WTC11 (cell line): Measurements from ENCODE around the gene STAT3. TPM values are rescaled to one million over a fixed set of nuclear protein-coding genes. Genes with fewer than 3 reads are reported as not detected.

Experiments used
- ATAC-seq: fragments of 200-7000 bp; cut with Tn5 transposase; 2 replicates; pipeline ENCODE4 v1.10.0; 2021; ENCODE audit warnings: mild to moderate bottlenecking, moderate library complexity
- CTCF ChIA-PET: fragments of 300-600 bp; sonication (Branson Sonifier 250); formaldehyde crosslinking; loops from one replicate; lab custom pipeline; 2021; ENCODE audit warnings: antibody characterized with exemption; lab: Charles Lee
- POLR2A ChIA-PET: fragments of 350-600 bp; sonication (Branson Sonifier 250); formaldehyde crosslinking; loops from one replicate; lab custom pipeline; 2021; ENCODE audit warnings: antibody characterized with exemption; lab: Charles Lee
- DNase-seq: peaks from one replicate; pipeline ENCODE4 v3.0.0; 2021; ENCODE audit warnings: low spot score
- H3K27ac Mint-ChIP-seq: 2 replicates; pipeline ENCODE4 v1.8.0; 2021; ENCODE audit warnings: mixed read lengths
- H3K27me3 Mint-ChIP-seq: 2 replicates; pipeline ENCODE4 v1.8.0; 2021; ENCODE audit warnings: low read depth, mild to moderate bottlenecking, moderate library complexity, mixed read lengths
- H3K36me3 Mint-ChIP-seq: 2 replicates; pipeline ENCODE4 v1.8.0; 2021; ENCODE audit warnings: mixed read lengths
- H3K4me1 Mint-ChIP-seq: 2 replicates; pipeline ENCODE4 v1.8.0; 2022; ENCODE audit warnings: mixed read lengths
- H3K4me3 Mint-ChIP-seq: 2 replicates; pipeline ENCODE4 v1.8.0; 2021; ENCODE audit warnings: mild to moderate bottlenecking, moderate library complexity, mixed read lengths
- H3K9me3 Mint-ChIP-seq: 2 replicates; pipeline ENCODE4 v1.8.0; 2021; ENCODE audit warnings: mixed read lengths
- CREB1 ChIP-seq: sonication (generic); formaldehyde crosslinking; IDR thresholded peaks from 2 replicates; pipeline ENCODE4 v1.8.0; 2023; ENCODE audit warnings: mild to moderate bottlenecking, missing genetic modification reagents
- FOXJ3 ChIP-seq: sonication (generic); formaldehyde crosslinking; IDR thresholded peaks from 2 replicates; pipeline ENCODE4 v1.9.0; 2021; ENCODE audit warnings: missing genetic modification reagents, mild to moderate bottlenecking, borderline replicate concordance
- RORB ChIP-seq: fragments of 250-450 bp; sonication (Bioruptor Pico); IDR thresholded peaks from 2 replicates; pipeline ENCODE4 v1.9.0; 2021; ENCODE audit warnings: mild to moderate bottlenecking
- TP53 ChIP-seq: sonication (generic); formaldehyde crosslinking; IDR thresholded peaks from 2 replicates; pipeline ENCODE4 v1.8.1; 2023; ENCODE audit warnings: mild to moderate bottlenecking, missing genetic modification reagents
- ZNF232 ChIP-seq: sonication (generic); formaldehyde crosslinking; IDR thresholded peaks from 2 replicates; pipeline ENCODE4 v1.8.0; 2022; ENCODE audit warnings: mild to moderate bottlenecking, missing genetic modification reagents
- ZNF423 ChIP-seq: fragments of 250-450 bp; sonication (Bioruptor Pico); IDR thresholded peaks from 2 replicates; pipeline ENCODE4 v2.1.2; 2022; ENCODE audit warnings: mild to moderate bottlenecking, moderate library complexity
- total RNA-seq: library from RNA; stranded (reverse); gene quantifications from 3 replicates; pipeline ENCODE4 v1.2.3, GENCODE V29; 2021
- TF ChIP-seq, protein P1 (sequence below): sonication (generic); formaldehyde crosslinking; IDR thresholded peaks from 2 replicates; pipeline ENCODE4 v1.8.1; 2023; ENCODE audit warnings: mild to moderate bottlenecking, missing genetic modification reagents, moderate library complexity
- TF ChIP-seq, protein P2 (sequence below): fragments of 250-450 bp; sonication (Bioruptor Pico); IDR thresholded peaks from 2 replicates; pipeline ENCODE4 v2.1.2; 2022; ENCODE audit warnings: mild to moderate bottlenecking, moderate library complexity
- TF ChIP-seq, protein P3 (sequence below): fragments of 250-450 bp; sonication (Bioruptor Pico); IDR thresholded peaks from 2 replicates; pipeline ENCODE4 v1.9.0; 2021; ENCODE audit warnings: mild to moderate bottlenecking
- TF ChIP-seq, protein P4 (sequence below): sonication (generic); formaldehyde crosslinking; IDR thresholded peaks from 2 replicates; pipeline ENCODE4 v1.8.0; 2022; ENCODE audit warnings: mild to moderate bottlenecking, missing genetic modification reagents
- TF ChIP-seq, protein P5 (sequence below): sonication (generic); formaldehyde crosslinking; IDR thresholded peaks from 2 replicates; pipeline ENCODE4 v1.8.1; 2022; ENCODE audit warnings: mild to moderate bottlenecking, missing genetic modification reagents, moderate library complexity, borderline replicate concordance
- TF ChIP-seq, protein P6 (sequence below): fragments of 250-450 bp; sonication (Bioruptor Pico); IDR thresholded peaks from 2 replicates; pipeline ENCODE4 v1.9.0; 2021; ENCODE audit warnings: mild to moderate bottlenecking, borderline replicate concordance
- TF ChIP-seq, protein P7 (sequence below): sonication (generic); formaldehyde crosslinking; IDR thresholded peaks from 2 replicates; pipeline ENCODE4 v1.8.1; 2022; ENCODE audit warnings: missing genetic modification reagents, borderline replicate concordance
- TF ChIP-seq, protein P8 (sequence below): sonication (generic); formaldehyde crosslinking; IDR thresholded peaks from 2 replicates; pipeline ENCODE4 v1.8.1; 2023; ENCODE audit warnings: mild to moderate bottlenecking, missing genetic modification reagents, borderline replicate concordance

Gene STAT3
- total RNA-seq, 1 experiment from 2014 or later: 98.0 TPM

DNA sequence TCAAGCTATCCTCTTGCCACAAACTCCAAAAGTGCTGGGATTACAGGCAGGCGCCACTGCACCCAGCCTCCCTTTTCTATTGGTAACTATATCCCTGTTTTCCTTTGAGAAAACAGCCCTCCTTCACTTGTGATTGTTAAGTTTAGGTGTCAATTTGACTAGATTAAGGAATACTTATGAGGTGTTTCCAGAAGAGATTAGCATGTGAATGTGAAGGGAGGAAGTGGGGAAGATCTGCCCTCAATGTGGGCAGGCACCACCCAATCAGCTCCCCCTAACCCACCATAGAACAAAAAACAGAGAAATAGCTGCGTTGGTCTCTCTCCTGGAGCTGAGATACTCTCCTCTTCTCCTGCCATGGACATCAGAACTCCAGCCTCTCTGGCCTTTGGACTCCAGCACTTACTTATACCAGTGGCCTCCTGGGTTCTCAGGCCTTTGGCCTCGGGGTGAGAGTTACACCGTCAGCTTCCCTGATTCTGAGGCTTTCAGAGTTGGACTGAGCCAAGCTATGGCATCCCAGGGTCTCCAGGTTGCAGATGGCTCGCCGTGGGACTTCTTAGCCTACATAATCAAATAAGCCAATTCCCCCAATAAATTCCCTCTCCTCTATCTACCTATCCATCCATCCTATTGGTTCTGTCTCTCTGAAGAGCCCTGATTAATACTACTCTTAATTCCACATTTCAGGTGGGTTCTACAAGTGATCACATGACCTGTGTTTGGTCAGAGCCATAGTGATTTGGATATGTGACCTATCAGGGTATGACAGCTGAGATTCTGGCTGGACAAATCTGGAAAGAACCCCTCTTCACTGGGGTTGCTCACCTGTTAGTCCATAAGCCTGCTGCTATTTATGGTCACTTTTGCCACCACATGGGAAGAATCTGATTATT is 12.0 kb upstream of the STAT3 start:
- peak; percentile 73 for ATAC-seq
- no peak for TF ChIP-seq FOXJ3 (CRISPR knock-in tag)
- TF ChIP-seq, protein P1, sequence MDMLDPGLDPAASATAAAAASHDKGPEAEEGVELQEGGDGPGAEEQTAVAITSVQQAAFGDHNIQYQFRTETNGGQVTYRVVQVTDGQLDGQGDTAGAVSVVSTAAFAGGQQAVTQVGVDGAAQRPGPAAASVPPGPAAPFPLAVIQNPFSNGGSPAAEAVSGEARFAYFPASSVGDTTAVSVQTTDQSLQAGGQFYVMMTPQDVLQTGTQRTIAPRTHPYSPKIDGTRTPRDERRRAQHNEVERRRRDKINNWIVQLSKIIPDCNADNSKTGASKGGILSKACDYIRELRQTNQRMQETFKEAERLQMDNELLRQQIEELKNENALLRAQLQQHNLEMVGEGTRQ (CRISPR knock-in tag): peak; percentile 51; the same call in 1 of the 2 replicates
- H3K27ac Mint-ChIP-seq: peak overlapping the region; percentile 96
- no peaks in the 10 kb centered on the region for H3K36me3 Mint-ChIP-seq
- no peaks in the 10 kb centered on the region for H3K9me3 Mint-ChIP-seq
- H3K4me3 Mint-ChIP-seq: no peak overlapping the region
- ChIA-PET POLR2A (interaction anchor here (1.5 kb wide), 1 partner anchor 12 kb away, joined by 5 read pairs; the partner anchor contains the start of gene STAT3), CTCF (interaction anchor here (0.6 to 2.3 kb wide), 15 partner anchors 12 to 376 kb away, joined by 3 to 14 read pairs (median 4); partner anchors contain the start of genes CAVIN1 and STAT3)
- H3K27me3 Mint-ChIP-seq: no peaks in the 10 kb centered on the region; the same call in 1 of the 2 replicates
- DNase-seq: no peak
- peaks cover 43% of the 10 kb centered on the region for H3K4me1 Mint-ChIP-seq

DNA sequence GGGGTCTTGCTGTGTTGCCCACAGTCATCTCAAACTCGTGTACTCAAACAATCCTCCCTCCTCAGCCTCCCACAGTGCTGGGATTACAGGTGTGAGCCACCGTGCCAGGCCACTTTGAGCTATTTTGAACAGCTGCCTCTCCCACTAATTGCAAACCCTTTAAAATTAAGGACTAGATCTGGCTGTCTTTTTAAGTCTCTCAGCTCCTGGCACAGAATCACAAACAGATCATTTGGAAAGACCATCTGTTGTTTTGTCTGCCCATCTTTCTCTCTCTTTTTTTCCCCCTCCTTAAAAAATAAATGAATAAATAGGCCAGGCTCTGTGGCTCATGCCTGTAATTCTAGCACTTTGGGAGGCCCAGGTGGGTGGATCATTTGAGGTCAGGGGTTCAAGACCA is 10.9 kb upstream of the STAT3 start:
- ChIA-PET POLR2A (interaction anchor here (0.6 to 1.5 kb wide), 3 partner anchors 11 to 78 kb away, joined by 3 to 5 read pairs (median 3); partner anchors contain the start of gene STAT3), CTCF (interaction anchor here (0.9 to 2.3 kb wide), 11 partner anchors 10 to 210 kb away, joined by 3 to 14 read pairs (median 4); partner anchors contain the start of genes CAVIN1 and STAT3)
- Mint-ChIP-seq H3K27me3 (no peaks in the 10 kb centered on the region; the same call in 1 of the 2 replicates), H3K9me3 (peaks cover 4% of the 10 kb centered on the region), H3K36me3 (no peaks in the 10 kb centered on the region), H3K4me1 (peaks cover 43% of the 10 kb centered on the region), H3K27ac (no peak overlapping the region), H3K4me3 (no peak overlapping the region)
- DNase-seq: no peak
- ATAC-seq: no peak
- TF ChIP-seq TP53 (CRISPR knock-in tag) (no peak), ZNF232 (CRISPR knock-in tag) (no peak), CREB1 (CRISPR knock-in tag) (no peak), RORB (CRISPR knock-in tag) (no peak), ZNF423 (CRISPR knock-in tag) (no peak)
- TF ChIP-seq, protein P2, sequence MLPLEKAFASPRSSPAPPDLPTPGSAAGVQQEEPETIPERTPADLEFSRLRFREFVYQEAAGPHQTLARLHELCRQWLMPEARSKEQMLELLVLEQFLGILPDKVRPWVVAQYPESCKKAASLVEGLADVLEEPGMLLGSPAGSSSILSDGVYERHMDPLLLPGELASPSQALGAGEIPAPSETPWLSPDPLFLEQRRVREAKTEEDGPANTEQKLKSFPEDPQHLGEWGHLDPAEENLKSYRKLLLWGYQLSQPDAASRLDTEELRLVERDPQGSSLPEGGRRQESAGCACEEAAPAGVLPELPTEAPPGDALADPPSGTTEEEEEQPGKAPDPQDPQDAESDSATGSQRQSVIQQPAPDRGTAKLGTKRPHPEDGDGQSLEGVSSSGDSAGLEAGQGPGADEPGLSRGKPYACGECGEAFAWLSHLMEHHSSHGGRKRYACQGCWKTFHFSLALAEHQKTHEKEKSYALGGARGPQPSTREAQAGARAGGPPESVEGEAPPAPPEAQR: no peak
- TF ChIP-seq, protein P3, sequence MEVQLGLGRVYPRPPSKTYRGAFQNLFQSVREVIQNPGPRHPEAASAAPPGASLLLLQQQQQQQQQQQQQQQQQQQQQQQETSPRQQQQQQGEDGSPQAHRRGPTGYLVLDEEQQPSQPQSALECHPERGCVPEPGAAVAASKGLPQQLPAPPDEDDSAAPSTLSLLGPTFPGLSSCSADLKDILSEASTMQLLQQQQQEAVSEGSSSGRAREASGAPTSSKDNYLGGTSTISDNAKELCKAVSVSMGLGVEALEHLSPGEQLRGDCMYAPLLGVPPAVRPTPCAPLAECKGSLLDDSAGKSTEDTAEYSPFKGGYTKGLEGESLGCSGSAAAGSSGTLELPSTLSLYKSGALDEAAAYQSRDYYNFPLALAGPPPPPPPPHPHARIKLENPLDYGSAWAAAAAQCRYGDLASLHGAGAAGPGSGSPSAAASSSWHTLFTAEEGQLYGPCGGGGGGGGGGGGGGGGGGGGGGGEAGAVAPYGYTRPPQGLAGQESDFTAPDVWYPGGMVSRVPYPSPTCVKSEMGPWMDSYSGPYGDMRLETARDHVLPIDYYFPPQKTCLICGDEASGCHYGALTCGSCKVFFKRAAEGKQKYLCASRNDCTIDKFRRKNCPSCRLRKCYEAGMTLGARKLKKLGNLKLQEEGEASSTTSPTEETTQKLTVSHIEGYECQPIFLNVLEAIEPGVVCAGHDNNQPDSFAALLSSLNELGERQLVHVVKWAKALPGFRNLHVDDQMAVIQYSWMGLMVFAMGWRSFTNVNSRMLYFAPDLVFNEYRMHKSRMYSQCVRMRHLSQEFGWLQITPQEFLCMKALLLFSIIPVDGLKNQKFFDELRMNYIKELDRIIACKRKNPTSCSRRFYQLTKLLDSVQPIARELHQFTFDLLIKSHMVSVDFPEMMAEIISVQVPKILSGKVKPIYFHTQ (CRISPR knock-in tag): no peak
- TF ChIP-seq, protein P4, sequence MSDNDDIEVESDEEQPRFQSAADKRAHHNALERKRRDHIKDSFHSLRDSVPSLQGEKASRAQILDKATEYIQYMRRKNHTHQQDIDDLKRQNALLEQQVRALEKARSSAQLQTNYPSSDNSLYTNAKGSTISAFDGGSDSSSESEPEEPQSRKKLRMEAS (CRISPR knock-in tag): no peak
- TF ChIP-seq, protein P5, sequence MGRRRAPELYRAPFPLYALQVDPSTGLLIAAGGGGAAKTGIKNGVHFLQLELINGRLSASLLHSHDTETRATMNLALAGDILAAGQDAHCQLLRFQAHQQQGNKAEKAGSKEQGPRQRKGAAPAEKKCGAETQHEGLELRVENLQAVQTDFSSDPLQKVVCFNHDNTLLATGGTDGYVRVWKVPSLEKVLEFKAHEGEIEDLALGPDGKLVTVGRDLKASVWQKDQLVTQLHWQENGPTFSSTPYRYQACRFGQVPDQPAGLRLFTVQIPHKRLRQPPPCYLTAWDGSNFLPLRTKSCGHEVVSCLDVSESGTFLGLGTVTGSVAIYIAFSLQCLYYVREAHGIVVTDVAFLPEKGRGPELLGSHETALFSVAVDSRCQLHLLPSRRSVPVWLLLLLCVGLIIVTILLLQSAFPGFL (CRISPR knock-in tag): no peak
- TF ChIP-seq, protein P6, sequence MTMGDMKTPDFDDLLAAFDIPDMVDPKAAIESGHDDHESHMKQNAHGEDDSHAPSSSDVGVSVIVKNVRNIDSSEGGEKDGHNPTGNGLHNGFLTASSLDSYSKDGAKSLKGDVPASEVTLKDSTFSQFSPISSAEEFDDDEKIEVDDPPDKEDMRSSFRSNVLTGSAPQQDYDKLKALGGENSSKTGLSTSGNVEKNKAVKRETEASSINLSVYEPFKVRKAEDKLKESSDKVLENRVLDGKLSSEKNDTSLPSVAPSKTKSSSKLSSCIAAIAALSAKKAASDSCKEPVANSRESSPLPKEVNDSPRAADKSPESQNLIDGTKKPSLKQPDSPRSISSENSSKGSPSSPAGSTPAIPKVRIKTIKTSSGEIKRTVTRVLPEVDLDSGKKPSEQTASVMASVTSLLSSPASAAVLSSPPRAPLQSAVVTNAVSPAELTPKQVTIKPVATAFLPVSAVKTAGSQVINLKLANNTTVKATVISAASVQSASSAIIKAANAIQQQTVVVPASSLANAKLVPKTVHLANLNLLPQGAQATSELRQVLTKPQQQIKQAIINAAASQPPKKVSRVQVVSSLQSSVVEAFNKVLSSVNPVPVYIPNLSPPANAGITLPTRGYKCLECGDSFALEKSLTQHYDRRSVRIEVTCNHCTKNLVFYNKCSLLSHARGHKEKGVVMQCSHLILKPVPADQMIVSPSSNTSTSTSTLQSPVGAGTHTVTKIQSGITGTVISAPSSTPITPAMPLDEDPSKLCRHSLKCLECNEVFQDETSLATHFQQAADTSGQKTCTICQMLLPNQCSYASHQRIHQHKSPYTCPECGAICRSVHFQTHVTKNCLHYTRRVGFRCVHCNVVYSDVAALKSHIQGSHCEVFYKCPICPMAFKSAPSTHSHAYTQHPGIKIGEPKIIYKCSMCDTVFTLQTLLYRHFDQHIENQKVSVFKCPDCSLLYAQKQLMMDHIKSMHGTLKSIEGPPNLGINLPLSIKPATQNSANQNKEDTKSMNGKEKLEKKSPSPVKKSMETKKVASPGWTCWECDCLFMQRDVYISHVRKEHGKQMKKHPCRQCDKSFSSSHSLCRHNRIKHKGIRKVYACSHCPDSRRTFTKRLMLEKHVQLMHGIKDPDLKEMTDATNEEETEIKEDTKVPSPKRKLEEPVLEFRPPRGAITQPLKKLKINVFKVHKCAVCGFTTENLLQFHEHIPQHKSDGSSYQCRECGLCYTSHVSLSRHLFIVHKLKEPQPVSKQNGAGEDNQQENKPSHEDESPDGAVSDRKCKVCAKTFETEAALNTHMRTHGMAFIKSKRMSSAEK (CRISPR knock-in tag): no peak
- TF ChIP-seq, protein P7, sequence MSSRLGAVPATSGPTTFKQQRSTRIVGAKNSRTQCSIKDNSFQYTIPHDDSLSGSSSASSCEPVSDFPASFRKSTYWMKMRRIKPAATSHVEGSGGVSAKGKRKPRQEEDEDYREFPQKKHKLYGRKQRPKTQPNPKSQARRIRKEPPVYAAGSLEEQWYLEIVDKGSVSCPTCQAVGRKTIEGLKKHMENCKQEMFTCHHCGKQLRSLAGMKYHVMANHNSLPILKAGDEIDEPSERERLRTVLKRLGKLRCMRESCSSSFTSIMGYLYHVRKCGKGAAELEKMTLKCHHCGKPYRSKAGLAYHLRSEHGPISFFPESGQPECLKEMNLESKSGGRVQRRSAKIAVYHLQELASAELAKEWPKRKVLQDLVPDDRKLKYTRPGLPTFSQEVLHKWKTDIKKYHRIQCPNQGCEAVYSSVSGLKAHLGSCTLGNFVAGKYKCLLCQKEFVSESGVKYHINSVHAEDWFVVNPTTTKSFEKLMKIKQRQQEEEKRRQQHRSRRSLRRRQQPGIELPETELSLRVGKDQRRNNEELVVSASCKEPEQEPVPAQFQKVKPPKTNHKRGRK (CRISPR knock-in tag): no peak
- TF ChIP-seq, protein P8, sequence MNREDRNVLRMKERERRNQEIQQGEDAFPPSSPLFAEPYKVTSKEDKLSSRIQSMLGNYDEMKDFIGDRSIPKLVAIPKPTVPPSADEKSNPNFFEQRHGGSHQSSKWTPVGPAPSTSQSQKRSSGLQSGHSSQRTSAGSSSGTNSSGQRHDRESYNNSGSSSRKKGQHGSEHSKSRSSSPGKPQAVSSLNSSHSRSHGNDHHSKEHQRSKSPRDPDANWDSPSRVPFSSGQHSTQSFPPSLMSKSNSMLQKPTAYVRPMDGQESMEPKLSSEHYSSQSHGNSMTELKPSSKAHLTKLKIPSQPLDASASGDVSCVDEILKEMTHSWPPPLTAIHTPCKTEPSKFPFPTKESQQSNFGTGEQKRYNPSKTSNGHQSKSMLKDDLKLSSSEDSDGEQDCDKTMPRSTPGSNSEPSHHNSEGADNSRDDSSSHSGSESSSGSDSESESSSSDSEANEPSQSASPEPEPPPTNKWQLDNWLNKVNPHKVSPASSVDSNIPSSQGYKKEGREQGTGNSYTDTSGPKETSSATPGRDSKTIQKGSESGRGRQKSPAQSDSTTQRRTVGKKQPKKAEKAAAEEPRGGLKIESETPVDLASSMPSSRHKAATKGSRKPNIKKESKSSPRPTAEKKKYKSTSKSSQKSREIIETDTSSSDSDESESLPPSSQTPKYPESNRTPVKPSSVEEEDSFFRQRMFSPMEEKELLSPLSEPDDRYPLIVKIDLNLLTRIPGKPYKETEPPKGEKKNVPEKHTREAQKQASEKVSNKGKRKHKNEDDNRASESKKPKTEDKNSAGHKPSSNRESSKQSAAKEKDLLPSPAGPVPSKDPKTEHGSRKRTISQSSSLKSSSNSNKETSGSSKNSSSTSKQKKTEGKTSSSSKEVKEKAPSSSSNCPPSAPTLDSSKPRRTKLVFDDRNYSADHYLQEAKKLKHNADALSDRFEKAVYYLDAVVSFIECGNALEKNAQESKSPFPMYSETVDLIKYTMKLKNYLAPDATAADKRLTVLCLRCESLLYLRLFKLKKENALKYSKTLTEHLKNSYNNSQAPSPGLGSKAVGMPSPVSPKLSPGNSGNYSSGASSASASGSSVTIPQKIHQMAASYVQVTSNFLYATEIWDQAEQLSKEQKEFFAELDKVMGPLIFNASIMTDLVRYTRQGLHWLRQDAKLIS (CRISPR knock-in tag): no peak
